ENCODE measurements around the gene HLA-G.

The HLA-G gene

GRCh38 chr6:29796026-29796425, 31.6 kb upstream of the HLA-G start:
- no peak for TF ChIP-seq REST (IDR thresholded peaks at IDR 0.05; ENCODE audit: insufficient read depth in 1 of 2, low read depth in 2 of 2, low read length in 2 of 2)
- TF ChIP-seq SIN3A (IDR thresholded peaks at IDR 0.05; ENCODE audit: borderline replicate concordance, insufficient read depth, low read length) = no peak
- TF ChIP-seq TAF1 (IDR thresholded peaks at IDR 0.05; ENCODE audit: borderline replicate concordance, insufficient read depth, low read length) = no peak
- no peak for TF ChIP-seq POLR2AphosphoS5 (IDR thresholded peaks at IDR 0.05; ENCODE audit: low read depth, low read length)
- TF ChIP-seq FOXP2 (optimal IDR thresholded peaks at IDR 0.05; ENCODE audit: borderline replicate concordance, extremely low read depth, extremely low read length, insufficient read depth) = no peak

- TF ChIP-seq FOXP2 (optimal IDR thresholded peaks at IDR 0.05; ENCODE audit: borderline replicate concordance, extremely low read depth, extremely low read length, insufficient read depth) = no peak
- no peak for TF ChIP-seq POLR2AphosphoS5 (IDR thresholded peaks at IDR 0.05; ENCODE audit: low read depth, low read length)
- TF ChIP-seq SIN3A (IDR thresholded peaks at IDR 0.05; ENCODE audit: borderline replicate concordance, insufficient read depth, low read length) = no peak
- TF ChIP-seq TAF1 (IDR thresholded peaks at IDR 0.05; ENCODE audit: borderline replicate concordance, insufficient read depth, low read length) = no peak
- TF ChIP-seq REST (IDR thresholded peaks at IDR 0.05; ENCODE audit: insufficient read depth in 1 of 2, low read depth in 2 of 2, low read length in 2 of 2) = no peak
Measured at GRCh38 chr6:29797135-29797534, 30.5 kb upstream of the HLA-G start.

GRCh38 chr6:29797966-29798365, 29.7 kb upstream of the HLA-G start:
- no peak for TF ChIP-seq REST (IDR thresholded peaks at IDR 0.05; ENCODE audit: insufficient read depth in 1 of 2, low read depth in 2 of 2, low read length in 2 of 2)
- TF ChIP-seq FOXP2 (optimal IDR thresholded peaks at IDR 0.05; ENCODE audit: borderline replicate concordance, extremely low read depth, extremely low read length, insufficient read depth) = no peak
- no peak for TF ChIP-seq POLR2AphosphoS5 (IDR thresholded peaks at IDR 0.05; ENCODE audit: low read depth, low read length)
- no peak for TF ChIP-seq SIN3A (IDR thresholded peaks at IDR 0.05; ENCODE audit: borderline replicate concordance, insufficient read depth, low read length)
- no peak for TF ChIP-seq TAF1 (IDR thresholded peaks at IDR 0.05; ENCODE audit: borderline replicate concordance, insufficient read depth, low read length)

GRCh38 chr6:29800254-29800653, 27.4 kb upstream of the HLA-G start:
- TF ChIP-seq SIN3A (IDR thresholded peaks at IDR 0.05; ENCODE audit: borderline replicate concordance, insufficient read depth, low read length) = no peak

- TF ChIP-seq POLR2AphosphoS5 (IDR thresholded peaks at IDR 0.05; ENCODE audit: low read depth, low read length) (no peak), SIN3A (IDR thresholded peaks at IDR 0.05; ENCODE audit: borderline replicate concordance, insufficient read depth, low read length) (no peak), TAF1 (IDR thresholded peaks at IDR 0.05; ENCODE audit: borderline replicate concordance, insufficient read depth, low read length) (no peak), REST (IDR thresholded peaks at IDR 0.05; ENCODE audit: insufficient read depth in 1 of 2, low read depth in 2 of 2, low read length in 2 of 2) (no peak), FOXP2 (optimal IDR thresholded peaks at IDR 0.05; ENCODE audit: borderline replicate concordance, extremely low read depth, extremely low read length, insufficient read depth) (no peak)
Measured at GRCh38 chr6:29806387-29806786, 21.2 kb upstream of the HLA-G start.

Measured in PFSK-1 (cell line).